Suprapubic skin (tissue), 4 donors: ENCODE data around the gene SCYL3.

Source experiments
- EP300 ChIP-seq: sonication (generic); formaldehyde crosslinking; IDR thresholded peaks from one replicate; pipeline ENCODE4 v1.6.1; 2017; ENCODE audit warnings: antibody characterized with exemption
- POLR2AphosphoS5 ChIP-seq, 3 donors: sonication (generic); formaldehyde crosslinking; IDR thresholded peaks; one replicate each; pipeline ENCODE4 v1.6.1; 2017; ENCODE audit warnings: antibody characterized with exemption in 3 of 3
- TF ChIP-seq, protein P1 (sequence below), 2 donors: fragments of 200-600 bp in 1 of 2; fragments of 450-650 bp in 1 of 2; sonication (generic) in 1 of 2; IDR thresholded peaks; one replicate each; pipeline ENCODE4 v1.5.1; 2016 to 2019; ENCODE audit warnings: antibody characterized with exemption in 2 of 2, mild to moderate bottlenecking in 1 of 2, moderate library complexity in 1 of 2

DNA sequence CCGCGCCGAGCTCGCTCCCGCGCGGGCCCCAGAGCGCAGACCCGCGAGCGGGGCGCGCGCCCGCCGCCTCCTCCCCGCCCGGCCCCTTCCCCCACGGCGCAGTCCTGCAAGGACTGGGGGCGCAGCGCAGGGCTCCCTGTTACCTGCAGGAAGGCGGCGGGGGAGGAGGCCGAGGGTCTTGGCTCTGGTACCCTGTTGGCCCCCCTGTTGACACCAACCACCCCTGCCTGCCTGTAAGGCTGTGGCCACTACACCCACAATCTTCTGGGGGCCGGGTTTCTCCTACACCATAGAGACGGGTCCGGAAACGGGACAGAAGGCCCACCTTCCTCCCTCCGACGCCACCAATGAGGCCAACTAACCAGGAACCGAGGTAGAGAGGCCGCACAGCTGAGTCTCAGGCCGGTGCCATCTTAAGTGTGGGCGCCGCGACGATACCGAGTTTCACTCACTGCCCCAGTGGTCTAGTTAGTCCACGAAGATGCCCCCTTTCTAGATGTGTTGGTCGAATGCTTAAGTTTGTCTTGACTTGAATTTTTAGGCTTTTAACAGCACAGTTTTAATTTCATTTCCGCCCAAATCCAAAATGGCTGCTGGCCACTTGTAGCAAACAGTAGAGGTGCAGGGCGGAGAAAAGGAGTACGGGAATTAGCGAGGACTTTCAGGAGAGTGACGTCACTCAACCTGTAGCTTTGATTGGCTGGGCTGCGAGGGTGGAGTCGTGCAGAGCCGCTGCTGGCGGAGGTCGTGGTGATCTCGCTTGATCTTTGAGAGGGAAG, at the start of gene SCYL3:
- TF ChIP-seq, protein P1, sequence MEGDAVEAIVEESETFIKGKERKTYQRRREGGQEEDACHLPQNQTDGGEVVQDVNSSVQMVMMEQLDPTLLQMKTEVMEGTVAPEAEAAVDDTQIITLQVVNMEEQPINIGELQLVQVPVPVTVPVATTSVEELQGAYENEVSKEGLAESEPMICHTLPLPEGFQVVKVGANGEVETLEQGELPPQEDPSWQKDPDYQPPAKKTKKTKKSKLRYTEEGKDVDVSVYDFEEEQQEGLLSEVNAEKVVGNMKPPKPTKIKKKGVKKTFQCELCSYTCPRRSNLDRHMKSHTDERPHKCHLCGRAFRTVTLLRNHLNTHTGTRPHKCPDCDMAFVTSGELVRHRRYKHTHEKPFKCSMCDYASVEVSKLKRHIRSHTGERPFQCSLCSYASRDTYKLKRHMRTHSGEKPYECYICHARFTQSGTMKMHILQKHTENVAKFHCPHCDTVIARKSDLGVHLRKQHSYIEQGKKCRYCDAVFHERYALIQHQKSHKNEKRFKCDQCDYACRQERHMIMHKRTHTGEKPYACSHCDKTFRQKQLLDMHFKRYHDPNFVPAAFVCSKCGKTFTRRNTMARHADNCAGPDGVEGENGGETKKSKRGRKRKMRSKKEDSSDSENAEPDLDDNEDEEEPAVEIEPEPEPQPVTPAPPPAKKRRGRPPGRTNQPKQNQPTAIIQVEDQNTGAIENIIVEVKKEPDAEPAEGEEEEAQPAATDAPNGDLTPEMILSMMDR (IDR thresholded peaks at IDR 0.05): no peak
- TF ChIP-seq EP300 (no peak), POLR2AphosphoS5 (IDR thresholded peaks at IDR 0.05) (peak in 2 of 3 donors; percentile 64 to 70)
